Stimulated activated CD4-positive, alpha-beta T cell treated with anti-CD3 and anti-CD28 coated beads, Interleukin-1b, Interleukin-23, amount 100 ng/mL, for 48 hours (primary cell): Measurements from ENCODE around the gene MRTFA.
"Not testable (repeated sequence)": the region's sequence is repeated elsewhere in the genome, so short reads cannot be mapped to it uniquely, and the experiment has no call there.

Source experiments
- DNase-seq: peaks from one replicate; pipeline ENCODE4 v3.0.0-alpha.2; 2020

Gene MRTFA

GRCh38 chr22:40636380-40637182 is at the start of gene MRTFA:
TSS of gene MRTFA (minus strand) at chr22:40636719.
- peak; percentile 100 for DNase-seq

GRCh38 chr22:40685406-40685805 is 48.9 kb upstream of the MRTFA start:
- no peak for DNase-seq

GRCh38 chr22:40684728-40685127 is 48.2 kb upstream of the MRTFA start:
- no peak for DNase-seq

- DNase-seq: no peak
These were observed 44.9 kb upstream of the MRTFA start for GRCh38 chr22:40681451-40681850.

GRCh38 chr22:40680819-40681183 is 44.3 kb upstream of the MRTFA start:
- DNase-seq: no peak

- no peak for DNase-seq
These were observed 43.7 kb upstream of the MRTFA start for GRCh38 chr22:40679964-40680818.

GRCh38 chr22:40679249-40679963 is 42.9 kb upstream of the MRTFA start, which contains the start of gene MCHR1:
TSS of gene MCHR1 (plus strand) at chr22:40679484. CDS start at chr22:40679653, 169 bp downstream.
- no peak for DNase-seq

GRCh38 chr22:40678493-40679248 is 42.2 kb upstream of the MRTFA start:
- DNase-seq: no peak

GRCh38 chr22:40676644-40677043 is 40.1 kb upstream of the MRTFA start:
- DNase-seq: no peak

GRCh38 chr22:40676166-40676565 is 39.6 kb upstream of the MRTFA start:
- DNase-seq: not testable (repeated sequence)

GRCh38 chr22:40674274-40674673 is 37.8 kb upstream of the MRTFA start:
- no peak for DNase-seq

GRCh38 chr22:40673017-40673416 is 36.5 kb upstream of the MRTFA start:
- no peak for DNase-seq

- no peak for DNase-seq
These were observed 35.4 kb upstream of the MRTFA start for GRCh38 chr22:40671796-40672360.

GRCh38 chr22:40671369-40671768 is 34.9 kb upstream of the MRTFA start:
- no peak for DNase-seq

GRCh38 chr22:40670058-40670457 is 33.5 kb upstream of the MRTFA start:
- DNase-seq: no peak

- DNase-seq: no peak
These were observed 32.3 kb upstream of the MRTFA start for GRCh38 chr22:40668611-40669411.

- no peak for DNase-seq
These were observed 29.8 kb upstream of the MRTFA start for GRCh38 chr22:40666151-40666848.

- no peak for DNase-seq
These were observed 28.8 kb upstream of the MRTFA start for GRCh38 chr22:40665312-40665711.

- no peak for DNase-seq
These were observed 25.2 kb upstream of the MRTFA start for GRCh38 chr22:40661671-40662070.

GRCh38 chr22:40660730-40661129 is 24.2 kb upstream of the MRTFA start:
- no peak for DNase-seq

GRCh38 chr22:40659166-40659565 is 22.6 kb upstream of the MRTFA start:
- DNase-seq: no peak
